NCI-H2227 treated with DMSO at 0.1 percent for 48 hours (cell line): ENCODE measurements around the gene DSCAML1.

Experiments used
- DNase-seq: peaks from one replicate; lab custom pipeline; 2025; lab: John Stamatoyannopoulos, UW

DSCAML1 gene

GRCh38 chr11:117492578-117493251 lies 304.3 kb downstream of the DSCAML1 start:
- no peak for DNase-seq

- DNase-seq = no peak
Observed at GRCh38 chr11:117490911-117491310, 306.1 kb downstream of the DSCAML1 start.

GRCh38 chr11:117489999-117490679 lies 306.9 kb downstream of the DSCAML1 start:
- no peak for DNase-seq

- DNase-seq = no peak
Observed at GRCh38 chr11:117488996-117489952, 307.7 kb downstream of the DSCAML1 start.

DNA sequence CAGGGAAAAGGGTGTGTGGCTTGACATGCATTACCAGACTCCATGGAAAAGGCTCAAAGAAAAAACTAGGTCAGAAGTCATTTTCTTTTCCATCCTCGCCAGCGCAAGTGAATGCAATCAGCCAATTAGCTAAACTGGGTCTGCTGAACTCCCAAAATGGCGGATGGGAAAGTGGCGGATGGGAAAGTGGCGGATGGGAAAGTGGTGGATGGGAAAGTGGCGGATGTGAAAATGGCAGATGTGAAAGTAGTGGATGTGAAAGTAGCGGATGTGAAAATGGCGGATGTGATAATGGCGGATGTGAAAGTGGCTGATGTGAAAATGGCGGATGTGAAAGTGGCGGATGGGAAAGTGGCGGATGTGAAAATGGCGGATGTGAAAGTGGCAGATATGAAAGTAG lies 311.0 kb downstream of the DSCAML1 start:
- DNase-seq = no peak

DNA sequence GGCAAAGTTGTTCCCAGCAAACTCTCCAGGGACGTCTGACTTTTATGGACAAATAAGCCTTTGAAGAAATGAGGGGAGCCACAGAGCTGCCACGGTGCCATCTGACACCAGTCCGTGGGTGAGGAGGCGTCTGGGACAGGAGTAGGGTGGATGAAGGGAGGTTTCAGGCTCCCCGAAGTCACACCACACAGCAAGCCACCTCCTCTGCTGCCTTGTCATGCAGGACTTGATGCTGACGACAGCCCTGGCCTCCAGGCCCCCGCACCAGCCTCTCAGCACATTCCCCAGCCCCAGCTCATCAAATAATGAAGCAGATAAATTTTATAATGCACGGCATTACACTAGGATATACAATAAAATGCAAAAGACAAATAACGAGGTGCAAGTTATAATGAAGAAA lies 312.9 kb downstream of the DSCAML1 start:
- no peak for DNase-seq

- DNase-seq = no peak
Observed at GRCh38 chr11:117483372-117483771, 313.6 kb downstream of the DSCAML1 start.

GRCh38 chr11:117482881-117483280 lies 314.1 kb downstream of the DSCAML1 start:
- no peak for DNase-seq

DNA sequence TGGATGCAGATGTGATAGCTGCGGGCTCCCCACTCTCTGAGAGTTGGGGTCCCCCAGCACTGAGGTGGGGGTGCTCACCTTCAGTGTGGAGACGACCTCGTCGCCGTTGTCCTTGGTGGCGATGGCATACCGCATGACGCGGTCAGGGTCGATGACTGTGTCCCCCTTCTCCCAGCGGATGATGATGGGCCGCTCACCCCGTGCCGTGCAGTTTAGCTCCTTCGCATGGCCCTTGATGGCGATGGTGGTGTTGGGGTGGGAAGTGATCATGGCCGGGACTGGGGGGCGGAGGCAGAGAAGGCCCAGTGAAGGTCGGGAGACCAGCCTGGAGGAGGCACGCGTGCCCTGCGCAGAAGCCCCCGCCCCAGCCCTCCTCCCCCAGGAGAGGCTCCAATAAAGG lies 315.1 kb downstream of the DSCAML1 start:
- no peak for DNase-seq

GRCh38 chr11:117481036-117481435 lies 316.0 kb downstream of the DSCAML1 start:
- DNase-seq = no peak

- no peak for DNase-seq
Observed at GRCh38 chr11:117480221-117480620, 316.8 kb downstream of the DSCAML1 start.

DNA sequence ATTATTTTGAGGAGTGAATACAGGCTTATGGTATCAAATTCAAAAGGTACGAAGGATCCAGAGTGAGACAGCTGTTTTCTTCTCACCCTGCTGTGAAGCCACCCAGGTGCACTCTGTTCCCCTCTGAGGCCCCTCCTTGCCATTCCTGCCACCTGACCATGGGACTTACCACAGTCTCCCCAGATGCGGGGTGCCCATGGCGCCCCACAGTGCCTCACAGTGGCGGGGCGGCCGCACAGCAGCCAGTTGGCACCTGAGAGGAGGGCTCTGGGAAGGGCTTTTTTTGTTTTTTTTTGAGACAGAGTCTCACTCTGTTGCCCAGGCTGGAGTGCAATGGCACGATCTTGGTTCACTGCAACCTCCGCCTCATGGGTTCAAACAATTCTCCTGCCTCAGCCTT lies 317.6 kb downstream of the DSCAML1 start:
- DNase-seq = no peak

- DNase-seq = no peak
Observed at GRCh38 chr11:117478926-117479325, 318.1 kb downstream of the DSCAML1 start.

DNA sequence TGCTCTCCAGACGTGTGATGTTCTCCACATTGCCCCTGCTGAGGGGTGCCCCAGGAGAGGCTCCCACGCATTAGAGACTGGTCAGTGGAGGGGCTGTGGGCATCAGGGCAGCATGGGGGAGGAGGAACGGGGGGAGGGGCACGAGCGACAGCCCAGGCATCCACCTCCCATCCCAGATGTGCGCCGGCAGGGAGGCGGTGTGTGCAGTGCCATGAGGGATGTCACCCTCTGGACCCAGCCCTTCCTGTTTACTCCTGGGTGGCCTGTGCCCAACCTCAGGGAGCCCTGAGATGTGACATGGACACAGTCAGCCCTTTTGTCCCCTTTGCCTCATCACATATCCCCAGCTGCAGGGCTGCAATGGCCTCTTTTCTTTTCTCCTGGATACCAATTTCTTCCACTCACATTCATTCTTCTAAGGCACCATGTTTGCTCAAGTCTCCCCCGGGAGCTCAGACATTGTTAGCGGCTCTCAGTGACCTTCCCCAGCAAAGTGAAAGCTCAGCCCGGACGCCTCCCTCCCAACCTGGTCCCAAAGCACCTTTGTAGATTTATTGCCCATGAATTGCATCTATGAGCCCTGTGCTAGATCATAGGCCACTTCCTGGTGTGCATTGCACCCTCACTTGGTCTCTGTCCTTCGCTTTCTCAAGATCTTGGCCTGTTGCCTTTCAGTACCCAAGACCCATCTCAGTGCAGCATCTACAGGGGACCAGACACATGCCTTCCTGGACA lies 318.7 kb downstream of the DSCAML1 start:
- DNase-seq = no peak

DNA sequence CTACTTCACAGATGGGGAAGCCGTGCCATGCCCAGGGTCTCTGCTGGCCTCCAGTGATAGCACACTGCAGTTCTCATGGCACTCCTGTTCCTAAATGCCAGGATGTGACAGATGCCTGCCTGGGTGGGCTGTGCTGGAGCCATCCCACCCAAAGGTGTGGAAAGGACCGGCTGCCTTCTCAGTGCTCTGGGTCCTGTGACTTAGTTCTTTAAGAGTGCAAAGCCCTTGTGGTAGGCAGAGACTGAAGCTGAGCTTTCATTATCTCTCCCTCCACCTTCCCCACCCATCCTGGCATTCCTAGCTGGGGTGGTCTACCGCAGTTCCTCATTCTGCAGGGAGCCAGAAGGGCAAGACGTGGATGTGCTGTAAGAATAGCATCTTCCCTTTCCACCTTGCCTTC lies 319.3 kb downstream of the DSCAML1 start:
- no peak for DNase-seq

DNA sequence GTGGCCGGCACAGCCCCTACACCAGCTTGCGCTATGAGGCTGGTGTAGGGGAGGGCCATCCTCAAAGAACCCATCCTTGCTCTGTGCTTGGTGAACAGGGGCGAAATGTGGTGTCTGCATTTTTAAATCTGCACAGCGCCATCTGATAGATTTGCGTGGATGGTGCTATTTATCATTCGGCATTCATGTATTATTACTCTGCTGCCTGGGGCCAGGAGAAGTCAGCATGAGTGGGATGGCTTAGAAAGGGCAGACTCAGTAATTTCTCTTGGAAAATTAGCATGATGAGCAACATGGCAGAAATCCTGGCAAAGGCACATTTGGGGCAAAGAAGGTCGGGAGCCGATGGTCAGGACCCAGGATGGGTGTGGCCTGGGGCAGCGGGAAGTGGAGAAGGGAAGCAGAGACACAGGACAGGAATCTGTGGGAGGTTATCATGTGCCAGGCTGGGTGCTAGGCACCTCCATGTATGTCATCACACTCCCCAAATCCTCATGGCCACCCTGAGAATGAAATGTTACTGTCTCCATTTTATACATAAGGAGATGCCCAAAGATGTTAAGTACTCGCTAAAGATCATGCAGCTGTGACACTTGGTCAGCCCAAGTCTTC lies 320.4 kb downstream of the DSCAML1 start:
- DNase-seq = no peak

GRCh38 chr11:117475716-117476530 lies 321.1 kb downstream of the DSCAML1 start:
- no peak for DNase-seq

GRCh38 chr11:117473481-117474091 lies 323.4 kb downstream of the DSCAML1 start:
- no peak for DNase-seq

DNA sequence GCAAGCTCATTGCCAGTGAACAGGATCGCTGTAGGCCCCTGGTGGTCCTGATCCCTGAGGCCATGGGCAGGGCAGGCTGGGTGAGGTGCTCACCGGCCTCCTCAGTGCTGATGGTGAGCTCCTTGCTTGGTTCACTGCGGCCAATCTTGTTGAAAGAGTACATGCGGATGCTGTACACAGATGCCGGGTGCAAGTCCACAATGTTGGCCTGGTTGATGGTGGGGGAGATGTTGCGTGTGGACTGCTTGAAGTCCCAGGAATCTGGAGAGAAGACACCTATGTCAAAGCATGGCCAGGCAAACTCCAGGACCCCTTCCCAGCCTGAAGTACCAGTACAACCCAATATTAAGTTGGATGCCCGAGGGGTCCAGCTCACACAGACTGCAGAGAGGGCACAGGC lies 325.2 kb downstream of the DSCAML1 start:
- no peak for DNase-seq

GRCh38 chr11:117470576-117470975 lies 326.4 kb downstream of the DSCAML1 start:
- DNase-seq = no peak
